ENCODE measurements around the gene FRAS1. TPM values are rescaled to one million over a fixed set of nuclear protein-coding genes. Genes with fewer than 3 reads are reported as not detected.
"Not testable (repeated sequence)": the region's sequence is repeated elsewhere in the genome, so short reads cannot be mapped to it uniquely, and the experiment has no call there.

FRAS1 gene
- total RNA-seq, 2 experiments from 2014 or later = 0.05 to 0.22 TPM

DNA sequence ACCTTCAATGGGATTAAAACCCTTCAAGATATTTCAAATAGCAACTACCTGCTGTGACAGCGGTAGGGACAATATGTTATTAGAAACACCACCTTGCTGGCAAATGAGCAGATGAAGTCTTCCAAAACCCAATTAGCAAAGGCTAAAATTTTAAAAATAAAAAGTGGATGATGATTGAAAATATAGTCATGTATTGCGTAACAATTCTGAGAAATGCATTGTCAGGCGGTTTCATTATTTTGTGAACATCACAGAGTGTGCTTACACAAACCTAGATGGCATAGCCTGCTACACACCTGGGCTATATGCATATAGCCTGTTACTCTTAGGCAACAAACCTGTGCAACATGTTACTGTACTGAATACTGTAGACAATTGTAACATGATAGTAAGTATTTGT lies 403.2 kb downstream of the FRAS1 start:
- no peak overlapping the region for H3K4me3 Mint-ChIP-seq
- H3K27ac Mint-ChIP-seq = no peak overlapping the region
- H3K4me1 Mint-ChIP-seq (ENCODE audit: low read depth) = no peaks in the 10 kb centered on the region
- ChIA-PET CTCF (no interaction called here), POLR2A (no interaction called here)
- ATAC-seq (no peak), DNase-seq (no peak)
- intact Hi-C loops (cut with micrococcal nuclease) = no loop called here
- H3K27me3 Mint-ChIP-seq = peaks cover 5% of the 10 kb centered on the region
- H3K36me3 Mint-ChIP-seq (ENCODE audit: low read depth) = no peaks in the 10 kb centered on the region
- no peak for TF ChIP-seq CTCF (IDR thresholded peaks at IDR 0.05)
- H3K9me3 Mint-ChIP-seq = no peaks in the 10 kb centered on the region

GRCh38 chr4:78464265-78464664 lies 407.1 kb downstream of the FRAS1 start:
- no peak for TF ChIP-seq CTCF (IDR thresholded peaks at IDR 0.05)
- intact Hi-C loops (cut with micrococcal nuclease) = no loop called here
- POLR2A ChIA-PET = no interaction called here
- H3K27ac Mint-ChIP-seq = no peak overlapping the region
- CTCF ChIA-PET = no interaction called here
- H3K27me3 Mint-ChIP-seq = peaks cover 3% of the 10 kb centered on the region
- DNase-seq (no peak), ATAC-seq (no peak)
- H3K4me1 Mint-ChIP-seq (ENCODE audit: low read depth) = no peaks in the 10 kb centered on the region
- no peak overlapping the region for H3K4me3 Mint-ChIP-seq
- no peaks in the 10 kb centered on the region for H3K36me3 Mint-ChIP-seq (ENCODE audit: low read depth)
- no peaks in the 10 kb centered on the region for H3K9me3 Mint-ChIP-seq

DNA sequence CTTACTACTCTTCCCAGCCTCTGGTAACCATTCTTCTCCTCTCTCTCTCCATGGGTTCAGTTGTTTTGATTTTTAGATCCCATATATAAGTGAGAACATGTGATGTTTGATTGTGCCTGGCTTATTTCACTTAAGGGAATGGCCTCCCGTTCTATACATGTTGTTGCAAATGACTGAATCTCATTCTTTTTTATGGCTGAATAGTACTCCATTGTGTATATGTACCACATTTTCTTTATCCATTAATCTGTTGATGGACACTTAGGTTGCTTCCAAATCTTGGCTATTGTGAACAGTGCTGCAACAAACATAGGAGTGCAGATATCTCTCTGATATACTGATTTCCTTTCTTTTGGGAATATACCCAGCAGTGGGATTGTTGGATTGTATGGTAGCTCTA lies 410.1 kb downstream of the FRAS1 start:
- H3K9me3 Mint-ChIP-seq; POLR2A ChIA-PET; H3K4me3 Mint-ChIP-seq; H3K27ac Mint-ChIP-seq; intact Hi-C loops (cut with micrococcal nuclease); H3K4me1 Mint-ChIP-seq (ENCODE audit: low read depth); H3K36me3 Mint-ChIP-seq (ENCODE audit: low read depth); CTCF ChIA-PET; DNase-seq; ATAC-seq; H3K27me3 Mint-ChIP-seq: not testable (repeated sequence)

DNA sequence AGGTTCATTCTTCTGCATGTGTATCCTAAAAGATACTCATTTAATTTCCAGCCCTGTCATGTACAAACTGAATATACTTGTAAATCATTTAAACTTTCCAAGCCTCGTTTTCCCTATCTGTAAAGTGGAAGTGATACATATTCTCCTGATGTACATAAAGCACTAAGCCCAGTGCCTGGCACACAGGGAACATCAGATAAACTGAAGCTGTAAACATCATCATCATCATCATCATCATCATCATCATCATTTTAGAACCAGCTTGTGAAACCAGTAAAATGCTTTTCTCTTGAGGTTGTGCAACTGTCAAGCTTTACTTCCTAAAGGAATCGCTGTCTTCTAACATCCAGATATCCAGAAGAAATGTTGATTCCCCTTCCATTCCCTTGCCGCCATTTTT lies 411.1 kb downstream of the FRAS1 start:
- no peak for TF ChIP-seq CTCF (IDR thresholded peaks at IDR 0.05)
- H3K36me3 Mint-ChIP-seq (ENCODE audit: low read depth) = no peaks in the 10 kb centered on the region
- CTCF ChIA-PET = no interaction called here
- no peaks in the 10 kb centered on the region for H3K9me3 Mint-ChIP-seq
- H3K27ac Mint-ChIP-seq = no peak overlapping the region
- no peaks in the 10 kb centered on the region for H3K27me3 Mint-ChIP-seq
- H3K4me3 Mint-ChIP-seq = no peak overlapping the region
- no peaks in the 10 kb centered on the region for H3K4me1 Mint-ChIP-seq (ENCODE audit: low read depth)
- ATAC-seq (no peak), DNase-seq (no peak)
- POLR2A ChIA-PET = no interaction called here
- intact Hi-C loops (cut with micrococcal nuclease) = no loop called here

- Mint-ChIP-seq H3K9me3 (no peaks in the 10 kb centered on the region), H3K4me1 (ENCODE audit: low read depth) (no peaks in the 10 kb centered on the region), H3K27ac (no peak overlapping the region), H3K4me3 (no peak overlapping the region), H3K27me3 (no peaks in the 10 kb centered on the region), H3K36me3 (ENCODE audit: low read depth) (no peaks in the 10 kb centered on the region)
- no peak for TF ChIP-seq CTCF (IDR thresholded peaks at IDR 0.05)
- DNase-seq (no peak), ATAC-seq (no peak)
- CTCF ChIA-PET = no interaction called here
- intact Hi-C loops (cut with micrococcal nuclease) = no loop called here
- POLR2A ChIA-PET = no interaction called here
These were observed 419.1 kb downstream of the FRAS1 start for GRCh38 chr4:78476108-78476704.

GRCh38 chr4:78477276-78477675 lies 420.2 kb downstream of the FRAS1 start:
- POLR2A ChIA-PET = no interaction called here
- TF ChIP-seq CTCF (IDR thresholded peaks at IDR 0.05) = no peak
- H3K4me3 Mint-ChIP-seq = no peak overlapping the region
- peaks cover 2% of the 10 kb centered on the region for H3K27me3 Mint-ChIP-seq
- no peaks in the 10 kb centered on the region for H3K36me3 Mint-ChIP-seq (ENCODE audit: low read depth)
- no peak overlapping the region for H3K27ac Mint-ChIP-seq
- CTCF ChIA-PET = interaction anchor here (0.7 kb wide), 1 partner anchor 24 kb away, joined by 3 read pairs; no protein-coding TSS in a partner anchor
- intact Hi-C loops (cut with micrococcal nuclease) = no loop called here
- no peak for ATAC-seq
- no peak for DNase-seq
- no peaks in the 10 kb centered on the region for H3K4me1 Mint-ChIP-seq (ENCODE audit: low read depth)
- no peaks in the 10 kb centered on the region for H3K9me3 Mint-ChIP-seq

All from activated CD8-positive, alpha-beta T cell treated with anti-CD3 and anti-CD28 coated beads for 36 hours (primary cell).